GM23338 (cell line): ENCODE data around the gene MPHOSPH10. TPM values are rescaled to one million over a fixed set of nuclear protein-coding genes. Genes with fewer than 3 reads are reported as not detected.
A peak's percentile ranks its signal among the peaks of the same experiment; 100 is the strongest.
"Not testable (repeated sequence)": the region's sequence is repeated elsewhere in the genome, so short reads cannot be mapped to it uniquely, and the experiment has no call there.

Experiments
- ATAC-seq: fragments of 200-7000 bp; cut with Tn5 transposase; 3 replicates; pipeline ENCODE4 v1.9.1; 2020
- DNase-seq: peaks from one replicate; pipeline ENCODE4 v3.0.0-alpha.2; 2015; ENCODE audit warnings: low spot score
- H2AFZ ChIP-seq: fragments of 200-600 bp; sonication (generic); 2 replicates; pipeline ENCODE4 v1.8.0; 2016; ENCODE audit warnings: antibody characterized with exemption, mild to moderate bottlenecking, moderate library complexity
- H3F3A ChIP-seq: fragments of 200-600 bp; sonication (generic); replicated peaks from 2 replicates; pipeline ENCODE4 v1.8.0; 2017; ENCODE audit warnings: antibody characterized with exemption, mixed run types, low read depth
- H3K27ac ChIP-seq: fragments of 200-600 bp; sonication (generic); 2 replicates; pipeline ENCODE4 v1.6.1; 2016; ENCODE audit warnings: low read depth
- H3K27me3 ChIP-seq: fragments of 200-600 bp; sonication (generic); 2 replicates; pipeline ENCODE4 v1.8.0; 2016; ENCODE audit warnings: mild to moderate bottlenecking, mixed run types, moderate library complexity; ENCODE audit not compliant: insufficient read depth
- H3K36me3 ChIP-seq: fragments of 200-600 bp; sonication (generic); 2 replicates; pipeline ENCODE4 v1.8.0; 2016; ENCODE audit warnings: mild to moderate bottlenecking; ENCODE audit not compliant: insufficient read depth
- H3K4me1 ChIP-seq: fragments of 200-600 bp; sonication (generic); 2 replicates; pipeline ENCODE4 v1.8.0; 2016; ENCODE audit warnings: mild to moderate bottlenecking, moderate library complexity; ENCODE audit not compliant: insufficient read depth
- H3K4me2 ChIP-seq: fragments of 200-600 bp; sonication (generic); 2 replicates; pipeline ENCODE4 v1.7.1; 2017; ENCODE audit warnings: mixed run types
- H3K4me3 ChIP-seq: fragments of 200-600 bp; sonication (generic); 2 replicates; pipeline ENCODE4 v1.6.1; 2016; ENCODE audit warnings: mixed run types
- H3K79me2 ChIP-seq: fragments of 200-600 bp; sonication (generic); replicated peaks from 2 replicates; pipeline ENCODE4 v1.8.0; 2017; ENCODE audit warnings: mild to moderate bottlenecking; ENCODE audit not compliant: insufficient read depth
- H3K9me2 ChIP-seq: fragments of 200-600 bp; sonication (generic); 2 replicates; pipeline ENCODE4 v1.8.0; 2017; ENCODE audit not compliant: insufficient read depth
- H4K20me1 ChIP-seq: fragments of 200-600 bp; sonication (generic); replicated peaks from 2 replicates; pipeline ENCODE4 v1.8.0; 2017; ENCODE audit warnings: mild to moderate bottlenecking; ENCODE audit not compliant: insufficient read depth
- H3K27ac Mint-ChIP-seq: 2 replicates; pipeline ENCODE4 v1.8.0; 2020; ENCODE audit warnings: inconsistent platforms, mild to moderate bottlenecking, moderate library complexity, mixed read lengths
- H3K27me3 Mint-ChIP-seq: 3 replicates; pipeline ENCODE4 v1.8.0; 2022; ENCODE audit warnings: low read depth, mild to moderate bottlenecking, moderate library complexity, mixed read lengths, inconsistent platforms; ENCODE audit not compliant: insufficient read depth, poor library complexity
- H3K36me3 Mint-ChIP-seq: 3 replicates; pipeline ENCODE4 v1.8.0; 2021; ENCODE audit warnings: low read depth, mild to moderate bottlenecking, inconsistent platforms, moderate library complexity, mixed read lengths
- H3K4me1 Mint-ChIP-seq: 3 replicates; pipeline ENCODE4 v1.8.0; 2020; ENCODE audit warnings: mild to moderate bottlenecking, inconsistent platforms, mixed read lengths
- H3K4me3 Mint-ChIP-seq: 3 replicates; pipeline ENCODE4 v1.8.0; 2021; ENCODE audit warnings: moderate library complexity, mild to moderate bottlenecking, inconsistent platforms, mixed read lengths
- H3K9me3 Mint-ChIP-seq: 3 replicates; pipeline ENCODE4 v1.8.0; 2020; ENCODE audit warnings: moderate library complexity, mild to moderate bottlenecking, inconsistent platforms, mixed read lengths
- CREB1 ChIP-seq: fragments of 250-450 bp; sonication (Bioruptor Pico); IDR thresholded peaks from 2 replicates; pipeline ENCODE4 v1.5.0; 2020; ENCODE audit warnings: low read depth, mild to moderate bottlenecking, moderate library complexity
- EZH2 ChIP-seq: fragments of 200-600 bp; sonication (generic); IDR thresholded peaks from one replicate; pipeline ENCODE4 v1.8.0; 2017; ENCODE audit warnings: antibody characterized with exemption, mild to moderate bottlenecking, low read depth; ENCODE audit not compliant: unreplicated experiment
- JUNB ChIP-seq: IDR thresholded peaks from one replicate; pipeline ENCODE4 v1.6.1; 2016; ENCODE audit warnings: antibody characterized with exemption; ENCODE audit not compliant: unreplicated experiment
- POLR2AphosphoS5 ChIP-seq: IDR thresholded peaks from 2 replicates; pipeline ENCODE4 v1.6.1; 2016; ENCODE audit warnings: antibody characterized with exemption, low read depth
- STAT1 ChIP-seq: IDR thresholded peaks from one replicate; pipeline ENCODE4 v1.6.1; 2016; ENCODE audit warnings: antibody characterized with exemption; ENCODE audit not compliant: unreplicated experiment
- ZNF114 ChIP-seq: fragments of 250-450 bp; sonication (Bioruptor Pico); IDR thresholded peaks from 2 replicates; pipeline ENCODE4 v1.5.0; 2020; ENCODE audit warnings: mild to moderate bottlenecking, moderate library complexity
- ZNF331 ChIP-seq: fragments of 250-450 bp; sonication (Bioruptor Pico); IDR thresholded peaks from 2 replicates; pipeline ENCODE4 v1.5.0; 2020; ENCODE audit warnings: low read depth, mild to moderate bottlenecking, moderate library complexity
- polyA plus RNA-seq: library from polyadenylated mRNA; unstranded; fragments of >200 nt; fragmentation: Nextera tagmentation; extraction: Ambion mirVana; gene quantifications from 2 replicates; pipeline ENCODE4 v1.2.1, GENCODE V29; 2016
- total RNA-seq: library from RNA; depleted of rRNA; stranded (reverse); fragments of >200 nt; shearing (Covaris generic); gene quantifications from 2 replicates; pipeline ENCODE4 v1.2.3, GENCODE V29; 2014
- TF ChIP-seq, protein P1 (sequence below): fragments of 250-450 bp; sonication (Bioruptor Pico); IDR thresholded peaks from 2 replicates; pipeline ENCODE4 v1.5.0; 2020; ENCODE audit warnings: mild to moderate bottlenecking, moderate library complexity
- TF ChIP-seq, protein P2 (sequence below): IDR thresholded peaks from 2 replicates; pipeline ENCODE4 v1.6.1; 2016; ENCODE audit warnings: antibody characterized with exemption

The MPHOSPH10 gene
- total and polyA plus RNA-seq, 2 experiments from 2014 or later, result 23.8 to 64.8 TPM

DNA sequence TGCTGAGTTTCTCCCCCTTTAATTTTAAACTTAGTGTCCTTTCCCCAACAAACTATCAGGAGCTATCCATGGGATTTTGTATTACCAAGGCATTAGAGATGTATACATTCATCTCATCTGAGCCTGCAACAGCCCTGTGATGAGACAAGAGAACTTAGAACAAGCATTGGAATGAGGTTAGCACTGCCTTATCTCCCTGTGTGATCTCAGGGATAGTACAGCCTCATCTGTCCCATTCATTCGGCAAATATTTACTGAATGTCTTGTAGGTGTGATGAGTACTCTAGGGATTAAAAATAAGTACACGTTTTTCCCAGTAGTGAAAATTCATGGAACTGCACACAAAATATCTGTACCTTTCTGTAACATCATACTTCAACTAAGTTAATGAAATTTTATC lies 50.9 kb downstream of the MPHOSPH10 start (continued):
- TF ChIP-seq, protein P1, sequence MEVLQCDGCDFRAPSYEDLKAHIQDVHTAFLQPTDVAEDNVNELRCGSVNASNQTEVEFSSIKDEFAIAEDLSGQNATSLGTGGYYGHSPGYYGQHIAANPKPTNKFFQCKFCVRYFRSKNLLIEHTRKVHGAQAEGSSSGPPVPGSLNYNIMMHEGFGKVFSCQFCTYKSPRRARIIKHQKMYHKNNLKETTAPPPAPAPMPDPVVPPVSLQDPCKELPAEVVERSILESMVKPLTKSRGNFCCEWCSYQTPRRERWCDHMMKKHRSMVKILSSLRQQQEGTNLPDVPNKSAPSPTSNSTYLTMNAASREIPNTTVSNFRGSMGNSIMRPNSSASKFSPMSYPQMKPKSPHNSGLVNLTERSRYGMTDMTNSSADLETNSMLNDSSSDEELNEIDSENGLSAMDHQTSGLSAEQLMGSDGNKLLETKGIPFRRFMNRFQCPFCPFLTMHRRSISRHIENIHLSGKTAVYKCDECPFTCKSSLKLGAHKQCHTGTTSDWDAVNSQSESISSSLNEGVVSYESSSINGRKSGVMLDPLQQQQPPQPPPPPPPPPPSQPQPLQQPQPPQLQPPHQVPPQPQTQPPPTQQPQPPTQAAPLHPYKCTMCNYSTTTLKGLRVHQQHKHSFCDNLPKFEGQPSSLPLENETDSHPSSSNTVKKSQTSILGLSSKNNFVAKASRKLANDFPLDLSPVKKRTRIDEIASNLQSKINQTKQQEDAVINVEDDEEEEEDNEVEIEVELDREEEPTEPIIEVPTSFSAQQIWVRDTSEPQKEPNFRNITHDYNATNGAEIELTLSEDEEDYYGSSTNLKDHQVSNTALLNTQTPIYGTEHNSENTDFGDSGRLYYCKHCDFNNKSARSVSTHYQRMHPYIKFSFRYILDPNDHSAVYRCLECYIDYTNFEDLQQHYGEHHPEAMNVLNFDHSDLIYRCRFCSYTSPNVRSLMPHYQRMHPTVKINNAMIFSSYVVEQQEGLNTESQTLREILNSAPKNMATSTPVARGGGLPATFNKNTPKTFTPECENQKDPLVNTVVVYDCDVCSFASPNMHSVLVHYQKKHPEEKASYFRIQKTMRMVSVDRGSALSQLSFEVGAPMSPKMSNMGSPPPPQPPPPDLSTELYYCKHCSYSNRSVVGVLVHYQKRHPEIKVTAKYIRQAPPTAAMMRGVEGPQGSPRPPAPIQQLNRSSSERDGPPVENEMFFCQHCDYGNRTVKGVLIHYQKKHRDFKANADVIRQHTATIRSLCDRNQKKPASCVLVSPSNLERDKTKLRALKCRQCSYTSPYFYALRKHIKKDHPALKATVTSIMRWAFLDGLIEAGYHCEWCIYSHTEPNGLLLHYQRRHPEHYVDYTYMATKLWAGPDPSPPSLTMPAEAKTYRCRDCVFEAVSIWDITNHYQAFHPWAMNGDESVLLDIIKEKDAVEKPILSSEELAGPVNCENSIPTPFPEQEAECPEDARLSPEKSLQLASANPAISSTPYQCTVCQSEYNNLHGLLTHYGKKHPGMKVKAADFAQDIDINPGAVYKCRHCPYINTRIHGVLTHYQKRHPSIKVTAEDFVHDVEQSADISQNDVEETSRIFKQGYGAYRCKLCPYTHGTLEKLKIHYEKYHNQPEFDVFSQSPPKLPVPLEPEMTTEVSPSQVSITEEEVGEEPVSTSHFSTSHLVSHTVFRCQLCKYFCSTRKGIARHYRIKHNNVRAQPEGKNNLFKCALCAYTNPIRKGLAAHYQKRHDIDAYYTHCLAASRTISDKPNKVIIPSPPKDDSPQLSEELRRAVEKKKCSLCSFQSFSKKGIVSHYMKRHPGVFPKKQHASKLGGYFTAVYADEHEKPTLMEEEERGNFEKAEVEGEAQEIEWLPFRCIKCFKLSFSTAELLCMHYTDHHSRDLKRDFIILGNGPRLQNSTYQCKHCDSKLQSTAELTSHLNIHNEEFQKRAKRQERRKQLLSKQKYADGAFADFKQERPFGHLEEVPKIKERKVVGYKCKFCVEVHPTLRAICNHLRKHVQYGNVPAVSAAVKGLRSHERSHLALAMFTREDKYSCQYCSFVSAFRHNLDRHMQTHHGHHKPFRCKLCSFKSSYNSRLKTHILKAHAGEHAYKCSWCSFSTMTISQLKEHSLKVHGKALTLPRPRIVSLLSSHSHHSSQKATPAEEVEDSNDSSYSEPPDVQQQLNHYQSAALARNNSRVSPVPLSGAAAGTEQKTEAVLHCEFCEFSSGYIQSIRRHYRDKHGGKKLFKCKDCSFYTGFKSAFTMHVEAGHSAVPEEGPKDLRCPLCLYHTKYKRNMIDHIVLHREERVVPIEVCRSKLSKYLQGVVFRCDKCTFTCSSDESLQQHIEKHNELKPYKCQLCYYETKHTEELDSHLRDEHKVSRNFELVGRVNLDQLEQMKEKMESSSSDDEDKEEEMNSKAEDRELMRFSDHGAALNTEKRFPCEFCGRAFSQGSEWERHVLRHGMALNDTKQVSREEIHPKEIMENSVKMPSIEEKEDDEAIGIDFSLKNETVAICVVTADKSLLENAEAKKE (CRISPR knock-in tag), result no peak
- no peak for TF ChIP-seq CREB1 (CRISPR knock-in tag)
- no peak for TF ChIP-seq ZNF114 (CRISPR knock-in tag)
- TF ChIP-seq JUNB, result no peak
- TF ChIP-seq EZH2, result no peak
- TF ChIP-seq, protein P2, sequence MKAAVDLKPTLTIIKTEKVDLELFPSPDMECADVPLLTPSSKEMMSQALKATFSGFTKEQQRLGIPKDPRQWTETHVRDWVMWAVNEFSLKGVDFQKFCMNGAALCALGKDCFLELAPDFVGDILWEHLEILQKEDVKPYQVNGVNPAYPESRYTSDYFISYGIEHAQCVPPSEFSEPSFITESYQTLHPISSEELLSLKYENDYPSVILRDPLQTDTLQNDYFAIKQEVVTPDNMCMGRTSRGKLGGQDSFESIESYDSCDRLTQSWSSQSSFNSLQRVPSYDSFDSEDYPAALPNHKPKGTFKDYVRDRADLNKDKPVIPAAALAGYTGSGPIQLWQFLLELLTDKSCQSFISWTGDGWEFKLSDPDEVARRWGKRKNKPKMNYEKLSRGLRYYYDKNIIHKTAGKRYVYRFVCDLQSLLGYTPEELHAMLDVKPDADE, result no peak
- TF ChIP-seq ZNF331 (CRISPR knock-in tag), result no peak
- no peak for TF ChIP-seq STAT1
- no peak for TF ChIP-seq POLR2AphosphoS5

DNA sequence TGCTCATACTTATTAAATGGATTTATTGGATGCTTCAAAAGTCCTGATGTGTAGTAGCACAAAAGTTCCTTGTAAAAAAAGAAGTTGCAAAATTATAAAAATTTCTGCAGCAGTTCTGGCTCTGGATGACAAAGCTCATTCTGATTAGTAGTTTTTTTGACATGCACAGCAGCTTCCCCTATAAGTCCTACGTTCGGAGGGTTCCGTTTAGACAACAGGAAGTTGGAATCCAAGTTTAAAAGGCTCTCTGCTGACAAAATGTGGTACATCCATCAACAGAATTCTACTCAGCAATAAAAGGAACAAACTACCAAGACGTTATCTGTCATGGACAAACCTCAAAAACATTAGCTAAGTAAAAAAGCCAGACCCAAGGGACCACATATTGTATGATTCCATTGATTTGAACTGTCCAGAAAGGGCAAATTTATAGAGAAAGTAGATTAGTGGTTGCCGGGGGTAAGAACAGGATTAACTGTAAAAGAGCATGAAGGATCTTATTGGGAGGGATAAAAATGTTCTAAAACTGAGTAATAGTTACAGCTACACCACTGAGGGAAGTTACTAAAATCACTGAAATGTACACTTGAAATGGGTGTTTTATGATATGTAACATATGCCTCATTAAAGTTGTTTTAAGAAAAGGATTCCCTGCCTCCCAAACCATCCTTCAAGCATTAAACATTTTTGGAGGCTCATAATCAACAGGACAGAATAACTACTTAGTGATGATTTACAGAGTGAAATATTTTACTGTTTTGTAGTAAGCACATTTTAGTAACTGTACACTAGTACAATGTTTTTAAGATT lies 53.1 kb downstream of the MPHOSPH10 start:
- not testable (repeated sequence) for H3K4me3 Mint-ChIP-seq, H3K4me3 ChIP-seq, H2AFZ ChIP-seq, DNase-seq, H4K20me1 ChIP-seq, H3K9me2 ChIP-seq, H3K4me2 ChIP-seq, H3F3A ChIP-seq, H3K9me3 Mint-ChIP-seq, H3K27me3 ChIP-seq, H3K36me3 ChIP-seq, H3K27ac ChIP-seq, H3K79me2 ChIP-seq, H3K27me3 Mint-ChIP-seq, ATAC-seq, H3K36me3 Mint-ChIP-seq
- Mint-ChIP-seq H3K4me1 (peaks cover 57% of the 10 kb centered on the region), H3K27ac (0 out of 2 replicates have a peak overlapping the region, but pooled peaks have one; percentile 5)
- H3K4me1 ChIP-seq, result peaks cover 36% of the 10 kb centered on the region
